GM12878 (cell line): ENCODE results near the gene SIGMAR1. TPM values are rescaled to one million over a fixed set of nuclear protein-coding genes. Genes with fewer than 3 reads are reported as not detected.

Source experiments
- ATAC-seq: fragments of 200-7000 bp; cut with Tn5 transposase; 3 replicates; pipeline ENCODE4 v1.9.1; 2020; ENCODE audit warnings: mild to moderate bottlenecking, moderate library complexity
- BruUV-seq: library from RNA; stranded (reverse); fragments of 400-500 nt; replicated peaks from 2 replicates; lab custom pipeline; 2021; lab: Mats Ljungman, UMichigan
- CTCF ChIA-PET: fragments of 300-600 bp; sonication (Branson Sonifier 250); formaldehyde crosslinking; extraction: SDS; loops from one replicate; lab custom pipeline; 2021; ENCODE audit warnings: inconsistent platforms; lab: Yijun Ruan, JAX
- POLR2A ChIA-PET: fragments of 350-600 bp; formaldehyde crosslinking; extraction: SDS; loops from one replicate; lab custom pipeline; 2021; ENCODE audit warnings: inconsistent platforms; lab: Charles Lee
- RAD21 ChIA-PET: fragments of 300-600 bp; sonication (Branson Sonifier 250); formaldehyde crosslinking; loops from one replicate; lab custom pipeline; 2023; ENCODE audit warnings: antibody characterized with exemption; ENCODE audit not compliant: unreplicated experiment; lab: Charles Lee
- SMC1A ChIA-PET: fragments of 300-600 bp; sonication (Branson Sonifier 250); formaldehyde crosslinking; loops from one replicate; lab custom pipeline; 2023; ENCODE audit not compliant: unreplicated experiment, uncharacterized antibody; lab: Charles Lee
- DNase-seq: peaks from one replicate; pipeline ENCODE4 v3.0.0-alpha.2; 2011; ENCODE audit warnings: low read depth, low spot score
- FAIRE-seq: peaks from 3 replicates; lab custom pipeline; 2011; peaks lifted over from hg19 to GRCh38; lab: Jason Lieb, UNC
- H2AFZ ChIP-seq: 2 replicates; pipeline ENCODE4 v1.6.0; 2011; ENCODE audit warnings: low read depth, low read length, control low read depth; ENCODE audit not compliant: control insufficient read depth
- H3K27ac ChIP-seq: 2 replicates; pipeline ENCODE4 v1.5.1; 2011; ENCODE audit warnings: control low read depth; ENCODE audit not compliant: control insufficient read depth, insufficient read depth
- H3K27me3 ChIP-seq, 2 experiments: replicated peaks in 1 of 2; 2 replicates each; pipeline versions ENCODE4 v1.6.0 to v1.6.1; 2011; ENCODE audit warnings: low read length in 1 of 2; ENCODE audit not compliant: control insufficient read depth in 2 of 2, insufficient read depth in 2 of 2
- H3K36me3 ChIP-seq, 2 experiments: 2 replicates each; pipeline ENCODE4 v1.5.1; 2011; ENCODE audit warnings: low read length in 1 of 2; ENCODE audit not compliant: control insufficient read depth in 2 of 2, insufficient read depth in 2 of 2
- H3K4me1 ChIP-seq: 2 replicates; pipeline ENCODE4 v1.6.1; 2011; ENCODE audit warnings: mild to moderate bottlenecking, low read length, moderate library complexity, mixed read lengths; ENCODE audit not compliant: control insufficient read depth, insufficient read depth
- H3K4me2 ChIP-seq: 2 replicates; pipeline ENCODE4 v1.6.0; 2011; ENCODE audit warnings: control low read depth; ENCODE audit not compliant: control insufficient read depth, insufficient read depth
- H3K4me3 ChIP-seq: fragments of 200-600 bp; sonication (generic); 2 replicates; pipeline ENCODE4 v1.5.1; 2016
- H3K79me2 ChIP-seq: 2 replicates; pipeline ENCODE4 v1.6.0; 2011; ENCODE audit warnings: low read length; ENCODE audit not compliant: control insufficient read depth, insufficient read depth
- H3K9ac ChIP-seq: 2 replicates; pipeline ENCODE4 v1.8.0; 2011; ENCODE audit warnings: low read length, control low read depth, mixed read lengths; ENCODE audit not compliant: control insufficient read depth, insufficient read depth
- H3K9me3 ChIP-seq: replicated peaks from 3 replicates; pipeline ENCODE4 v1.5.1; 2011; ENCODE audit warnings: mild to moderate bottlenecking, low read length; ENCODE audit not compliant: control insufficient read depth, insufficient read depth
- H4K20me1 ChIP-seq: 2 replicates; pipeline ENCODE4 v1.6.0; 2011; ENCODE audit not compliant: control insufficient read depth, insufficient read depth
- BMI1 ChIP-seq: fragments of 450-650 bp; IDR thresholded peaks from 2 replicates; pipeline ENCODE4 v1.6.1; 2016; ENCODE audit warnings: mild to moderate bottlenecking, moderate library complexity, borderline replicate concordance
- DPF2 ChIP-seq: fragments of 450-650 bp; IDR thresholded peaks from 2 replicates; pipeline ENCODE4 v1.6.1; 2017; ENCODE audit warnings: mild to moderate bottlenecking
- HDAC6 ChIP-seq: fragments of 200-600 bp; sonication (generic); IDR thresholded peaks from one replicate; pipeline ENCODE4 v1.8.0; 2017; ENCODE audit warnings: antibody characterized with exemption; ENCODE audit not compliant: unreplicated experiment
- HSF1 ChIP-seq: fragments of 150-350 bp; IDR thresholded peaks from 2 replicates; pipeline ENCODE4 v1.6.1; 2014; ENCODE audit warnings: mild to moderate bottlenecking, low read depth, low read length
- POLR2A ChIP-seq: IDR thresholded peaks from 2 replicates; pipeline ENCODE4 v1.6.1; 2011; ENCODE audit warnings: low read depth, mild to moderate bottlenecking, low read length
- TBL1XR1 ChIP-seq: IDR thresholded peaks from 2 replicates; pipeline ENCODE4 v1.6.1; 2012; ENCODE audit warnings: low read depth, low read length, improper control_type of control experiment
- ZNF24 ChIP-seq: fragments of 450-650 bp; IDR thresholded peaks from 2 replicates; pipeline ENCODE4 v1.6.1; 2017; ENCODE audit warnings: antibody characterized with exemption, mild to moderate bottlenecking
- ZNF687 ChIP-seq: fragments of 450-650 bp; IDR thresholded peaks from 2 replicates; pipeline ENCODE4 v1.6.1; 2017; ENCODE audit warnings: mild to moderate bottlenecking, moderate library complexity
- WGBS: methylation state at CpG from one replicate; pipeline ENCODE4 v1.1.6; 2016; ENCODE audit warnings: low lambda C conversion rate; ENCODE audit not compliant: insufficient replicate concordance, insufficient coverage; ENCODE audit errors: missing lambda C conversion rate; 5-methylcytosine and 5-hydroxymethylcytosine counted together
- in situ Hi-C: fragments of 300-500 bp; cut with MboI; formaldehyde crosslinking; loops from 9 replicates; pipeline ENCODE4 v1.14.3; 2018; ENCODE audit warnings: mixed read lengths
- intact Hi-C: fragments of 100-400 bp; cut with micrococcal nuclease; formaldehyde crosslinking; loops from one replicate; pipeline ENCODE4 v1.14.2; 2022; ENCODE audit not compliant: unreplicated experiment
- polyA plus RNA-seq, 11 experiments: library from polyadenylated mRNA; depleted of rRNA in 4 of 11; unstranded in 6 of 11; stranded (reverse) in 5 of 11; fragments of >200 nt; fragmentation: Nextera tagmentation in 4 of 11; fragmentation: Illumina TruSeq in 1 of 11; extraction: Ambion mirVana in 4 of 11; extraction: Trizol in 1 of 11; gene quantifications; 1 replicate in 1 of 11; 2 replicates in 10 of 11; pipeline versions ENCODE4 v1.2.1 to v1.2.3, GENCODE V29; 2011 to 2016; ENCODE audit warnings: inconsistent platforms in 2 of 11, missing spikeins in 2 of 11, low read depth in 1 of 11
- total RNA-seq, 4 experiments: library from RNA; depleted of rRNA in 3 of 4; stranded (reverse); fragments of >200 nt in 3 of 4; fragmentation: Illumina TruSeq in 1 of 4; extraction: Trizol in 1 of 4; gene quantifications; 2 replicates each; pipeline versions ENCODE4 v1.2.1 to v1.2.3, GENCODE V29; 2013 to 2021

SIGMAR1 gene
- total and polyA plus RNA-seq, 10 of the 15 experiments (the other 5 are each of a cell fraction or from before 2014, with no cell fraction given) = 7.1 to 133 (median 69.5) TPM

- H3K9me3 ChIP-seq = no peaks in the 10 kb centered on the region
- H3K4me1 ChIP-seq = peaks cover 2% of the 10 kb centered on the region; the same call in 1 of the 2 replicates
- H3K36me3 ChIP-seq = no peaks in the 10 kb centered on the region
- in situ Hi-C loops (no loop called here), intact Hi-C loops (no loop called here)
- H2AFZ ChIP-seq = no peak overlapping the region
- no peak overlapping the region for H3K4me2 ChIP-seq
- no TSS peak for BruUV-seq
- peaks cover 32 to 52% of the 10 kb centered on the region in 2 experiments for H3K27me3 ChIP-seq
- no peak for DNase-seq
- RAD21 ChIA-PET = interaction anchor here (1.2 kb wide), 1 partner anchor 185 kb away, joined by 3 read pairs; no protein-coding TSS in a partner anchor
- no peak overlapping the region for H3K4me3 ChIP-seq
- 26% methylated on average over 63 of the region's 86 CpGs for WGBS
- no peaks in the 10 kb centered on the region for H3K79me2 ChIP-seq
- no peak overlapping the region for H3K27ac ChIP-seq
- TF ChIP-seq ZNF24 = no peak
- TF ChIP-seq HDAC6 = peak; percentile 66
- SMC1A ChIA-PET = no interaction called here
- ATAC-seq = no peak
- H4K20me1 ChIP-seq = peaks cover 18% of the 10 kb centered on the region
- CTCF ChIA-PET = interaction anchor here (1.0 kb wide), 1 partner anchor 183 kb away, joined by 3 read pairs; no protein-coding TSS in a partner anchor
- POLR2A ChIA-PET = no interaction called here
- FAIRE-seq = no peak
- no peak overlapping the region for H3K9ac ChIP-seq
Measured at GRCh38 chr9:34588671-34589635, 48.6 kb downstream of the SIGMAR1 start.

- ATAC-seq = no peak
- CTCF ChIA-PET = interaction anchor here (1.4 to 1.6 kb wide), 3 partner anchors 17 to 184 kb away, joined by 3 to 6 read pairs (median 4); no protein-coding TSS in a partner anchor
- RAD21 ChIA-PET = no interaction called here
- in situ Hi-C loops = no loop called here
- FAIRE-seq = no peak
- POLR2A ChIA-PET = interaction anchor here (0.5 kb wide), 1 partner anchor 1455 kb away, joined by 7 read pairs; no protein-coding TSS in a partner anchor
- Histone ChIP-seq H2AFZ (no peak overlapping the region), H3K4me3 (no peak overlapping the region), H3K27me3 (peaks cover 30 to 48% of the 10 kb centered on the region in 2 experiments), H3K36me3 (no peaks in the 10 kb centered on the region), H4K20me1 (peaks cover 14% of the 10 kb centered on the region), H3K9ac (no peak overlapping the region), H3K4me1 (peaks cover 2% of the 10 kb centered on the region; the same call in 1 of the 2 replicates), H3K79me2 (no peaks in the 10 kb centered on the region), H3K9me3 (no peaks in the 10 kb centered on the region), H3K27ac (no peak overlapping the region), H3K4me2 (no peak overlapping the region)
- TF ChIP-seq ZNF687 = no peak
- no peak for TF ChIP-seq BMI1
- TF ChIP-seq DPF2 = no peak
- TF ChIP-seq HSF1 = no peak
- no peak for TF ChIP-seq POLR2A
- TF ChIP-seq TBL1XR1 = no peak
- WGBS = 0% methylated on average over 2 of the region's 2 CpGs
- BruUV-seq = no TSS peak
- intact Hi-C loops = no loop called here
- SMC1A ChIA-PET = no interaction called here
- DNase-seq = no peak
Measured at GRCh38 chr9:34587271-34587670, 50.3 kb downstream of the SIGMAR1 start.
